HEK293 (cell line): ENCODE data around the gene CC2D1A.

Experiments
- CTCF ChIP-seq: fragments of 450-650 bp; formaldehyde crosslinking; IDR thresholded peaks from 2 replicates; pipeline ENCODE4 v1.5.1; 2016; ENCODE audit warnings: missing biosample characterization, missing genetic modification characterization
- MYNN ChIP-seq: fragments of 450-650 bp; formaldehyde crosslinking; IDR thresholded peaks from 2 replicates; pipeline ENCODE4 v1.5.1; 2016; ENCODE audit warnings: missing biosample characterization, missing genetic modification characterization, borderline replicate concordance
- SP2 ChIP-seq: fragments of 450-650 bp; formaldehyde crosslinking; IDR thresholded peaks from 2 replicates; pipeline ENCODE4 v1.5.1; 2016; ENCODE audit warnings: missing biosample characterization, missing genetic modification characterization
- YY1 ChIP-seq: fragments of 450-650 bp; formaldehyde crosslinking; IDR thresholded peaks from 2 replicates; pipeline ENCODE4 v1.5.1; 2018; ENCODE audit warnings: missing biosample characterization, missing genetic modification characterization
- ZNF558 ChIP-seq: fragments of 450-650 bp; formaldehyde crosslinking; IDR thresholded peaks from 2 replicates; pipeline ENCODE4 v1.5.1; 2016; ENCODE audit warnings: missing biosample characterization, missing genetic modification characterization
- ZNF692 ChIP-seq: fragments of 450-650 bp; formaldehyde crosslinking; IDR thresholded peaks from 2 replicates; pipeline ENCODE4 v1.5.1; 2016; ENCODE audit warnings: missing biosample characterization, missing genetic modification characterization

GRCh38 chr19:13899393-13899792 is 6.6 kb upstream of the CC2D1A start:
- no peak for TF ChIP-seq MYNN (tag by site-specific recombination)
- TF ChIP-seq SP2 (tag by site-specific recombination) = no peak
- no peak for TF ChIP-seq ZNF558 (tag by site-specific recombination)
- no peak for TF ChIP-seq ZNF692 (tag by site-specific recombination)
- TF ChIP-seq CTCF (tag by site-specific recombination) = no peak
- TF ChIP-seq YY1 = no peak
